NCI-H1048 (cell line): ENCODE data around the gene CP.
"Not testable (repeated sequence)": the region's sequence is repeated elsewhere in the genome, so short reads cannot be mapped to it uniquely, and the experiment has no call there.

Experiments used
- DNase-seq: peaks from one replicate; lab custom pipeline; 2025; lab: John Stamatoyannopoulos, UW

CP gene

GRCh38 chr3:149227591-149228268 lies 6.1 kb upstream of the CP start:
- DNase-seq, result no peak

- DNase-seq, result no peak
Observed at GRCh38 chr3:149226776-149227175, 5.1 kb upstream of the CP start.

- DNase-seq, result no peak
Observed at GRCh38 chr3:149224736-149225594, 3.3 kb upstream of the CP start.

GRCh38 chr3:149223461-149223820 lies 1.8 kb upstream of the CP start:
- DNase-seq, result no peak

- DNase-seq, result not testable (repeated sequence)
Observed at GRCh38 chr3:149219380-149220121, 2.1 kb downstream of the CP start.

GRCh38 chr3:149217347-149217746 lies 4.3 kb downstream of the CP start:
- no peak for DNase-seq

- DNase-seq, result no peak
Observed at GRCh38 chr3:149216193-149216869, 5.3 kb downstream of the CP start.

GRCh38 chr3:149215515-149215914 lies 6.1 kb downstream of the CP start:
- DNase-seq, result no peak

- no peak for DNase-seq
Observed at GRCh38 chr3:149214702-149215101, 6.9 kb downstream of the CP start.

- DNase-seq, result no peak
Observed at GRCh38 chr3:149212386-149212785, 9.2 kb downstream of the CP start.

GRCh38 chr3:149209431-149209830 lies 12.2 kb downstream of the CP start:
- no peak for DNase-seq

- no peak for DNase-seq
Observed at GRCh38 chr3:149207475-149207874, 14.2 kb downstream of the CP start.

- DNase-seq, result no peak
Observed at GRCh38 chr3:149204390-149204991, 17.1 kb downstream of the CP start.

GRCh38 chr3:149203758-149204157 lies 17.9 kb downstream of the CP start:
- no peak for DNase-seq

GRCh38 chr3:149199474-149199873 lies 22.2 kb downstream of the CP start:
- no peak for DNase-seq

- no peak for DNase-seq
Observed at GRCh38 chr3:149198611-149199010, 23.0 kb downstream of the CP start.

GRCh38 chr3:149197669-149198068 lies 24.0 kb downstream of the CP start:
- no peak for DNase-seq

- not testable (repeated sequence) for DNase-seq
Observed at GRCh38 chr3:149196805-149197592, 24.6 kb downstream of the CP start.

- DNase-seq, result no peak
Observed at GRCh38 chr3:149195221-149195620, 26.4 kb downstream of the CP start.

GRCh38 chr3:149188494-149188893 lies 33.1 kb downstream of the CP start:
- DNase-seq, result no peak

GRCh38 chr3:149186721-149187120 lies 34.9 kb downstream of the CP start:
- no peak for DNase-seq
